ENCODE results near the gene AGBL4. TPM values are rescaled to one million over a fixed set of nuclear protein-coding genes. Genes with fewer than 3 reads are reported as not detected.

Gene AGBL4
- total and polyA plus RNA-seq, 2 donors = 0.08 to 0.37 TPM

GRCh38 chr1:49465486-49466185, 558.1 kb downstream of the AGBL4 start:
- Histone ChIP-seq H3K36me3 (ENCODE audit: insufficient read depth) (no peaks in the 10 kb centered on the region), H3K4me1 (ENCODE audit: insufficient read depth) (no peaks in the 10 kb centered on the region), H3K27ac (ENCODE audit: low read depth) (no peak overlapping the region), H3K4me3 (ENCODE audit: low read depth, low read length) (no peak overlapping the region)
- DNase-seq (ENCODE audit: extremely low spot score) = no peak
- WGBS = 61% methylated on average over 4 of the region's 4 CpGs

DNA sequence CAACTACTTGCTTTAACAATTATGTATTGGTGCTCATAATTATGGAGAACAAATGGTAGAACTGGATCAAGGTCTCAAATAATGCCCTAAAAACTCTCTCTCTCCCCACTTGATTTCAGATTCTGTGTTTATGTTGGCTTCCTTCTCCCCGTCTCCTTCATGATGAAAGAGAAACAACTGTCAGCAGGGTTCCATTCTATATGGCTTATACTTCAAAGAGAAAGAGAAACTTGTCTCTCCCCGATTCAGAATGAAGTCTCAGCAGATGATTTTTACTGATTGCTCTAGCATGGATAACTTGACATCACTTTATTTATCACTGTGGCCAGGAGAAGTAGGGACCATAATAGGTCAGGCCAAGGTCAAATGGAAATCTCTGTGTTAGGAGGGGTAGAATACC, 575.6 kb downstream of the AGBL4 start:
- H3K4me3 ChIP-seq (ENCODE audit: low read depth, low read length) = no peak overlapping the region
- H3K36me3 ChIP-seq (ENCODE audit: insufficient read depth) = no peaks in the 10 kb centered on the region
- H3K27ac ChIP-seq (ENCODE audit: low read depth) = no peak overlapping the region
- DNase-seq (ENCODE audit: extremely low spot score) = no peak
- H3K4me1 ChIP-seq (ENCODE audit: insufficient read depth) = no peaks in the 10 kb centered on the region
- WGBS = 62% methylated on average over 2 of the region's 2 CpGs

DNA sequence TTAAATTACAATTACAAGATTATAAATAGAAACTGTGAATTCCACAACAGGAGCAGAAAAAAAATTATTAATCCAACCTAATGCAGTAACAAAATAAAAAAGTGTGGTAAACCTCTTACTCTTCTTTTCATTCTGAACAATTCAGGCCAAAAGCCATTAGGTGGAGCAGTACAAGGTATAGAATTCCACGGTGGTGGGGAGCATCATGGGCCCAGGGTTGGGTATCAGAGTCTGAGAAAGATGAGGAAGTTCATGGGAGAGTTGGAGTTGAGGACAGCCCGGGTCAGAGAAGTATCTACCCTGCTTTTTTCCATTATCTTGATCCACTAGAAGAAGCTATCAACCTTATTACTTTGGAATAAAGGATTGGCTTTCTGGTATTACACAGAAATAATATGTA, 586.9 kb downstream of the AGBL4 start:
- Histone ChIP-seq H3K36me3 (ENCODE audit: insufficient read depth) (no peaks in the 10 kb centered on the region), H3K4me1 (ENCODE audit: insufficient read depth) (no peaks in the 10 kb centered on the region), H3K4me3 (ENCODE audit: low read depth, low read length) (no peak overlapping the region), H3K27ac (ENCODE audit: low read depth) (no peak overlapping the region)
- no peak for DNase-seq (ENCODE audit: extremely low spot score)
- 38% methylated on average over 2 of the region's 2 CpGs for WGBS

DNA sequence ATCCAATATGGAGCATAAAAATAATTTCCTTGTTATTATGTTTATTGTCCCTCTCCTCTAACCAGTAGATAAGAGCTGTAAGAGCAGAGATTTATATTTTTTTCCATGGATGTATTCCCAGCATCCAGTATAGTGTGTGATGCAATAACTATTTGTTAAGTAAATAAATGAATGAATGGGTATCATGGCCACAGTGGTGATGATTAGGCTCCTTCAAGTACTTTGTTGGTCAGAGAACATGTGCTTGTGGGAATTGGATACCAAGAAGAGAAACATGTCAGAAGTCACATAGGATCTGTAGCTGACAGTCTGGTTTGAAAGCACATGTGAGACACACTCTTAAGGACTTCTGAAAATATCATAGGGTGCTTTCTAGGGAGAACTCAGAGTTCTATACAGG, 588.5 kb downstream of the AGBL4 start:
- H3K4me1 ChIP-seq (ENCODE audit: insufficient read depth) = no peaks in the 10 kb centered on the region
- no peak overlapping the region for H3K4me3 ChIP-seq (ENCODE audit: low read depth, low read length)
- no peak for DNase-seq (ENCODE audit: extremely low spot score)
- no peaks in the 10 kb centered on the region for H3K36me3 ChIP-seq (ENCODE audit: insufficient read depth)
- no peak overlapping the region for H3K27ac ChIP-seq (ENCODE audit: low read depth)

DNA sequence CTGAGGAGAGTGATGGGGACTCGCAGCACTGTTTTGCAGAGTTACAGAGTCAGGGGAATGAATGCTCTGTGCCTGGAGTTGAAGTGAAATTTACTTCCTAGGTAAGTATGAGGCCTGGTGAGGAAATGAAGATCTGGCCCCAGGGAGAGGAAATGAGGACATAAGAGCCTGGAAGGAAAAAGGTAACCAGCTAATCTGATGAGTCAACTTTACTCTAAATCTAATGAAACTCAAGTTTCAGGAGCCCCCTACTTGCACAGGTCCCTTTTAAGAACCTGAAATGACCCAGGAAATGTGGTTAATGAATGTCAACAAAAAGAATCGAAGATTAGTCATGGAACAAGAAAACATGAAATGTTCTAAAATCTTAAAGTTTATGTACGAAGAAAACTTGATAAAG, 599.0 kb downstream of the AGBL4 start:
- Histone ChIP-seq H3K4me3 (ENCODE audit: low read depth, low read length) (no peak overlapping the region), H3K4me1 (ENCODE audit: insufficient read depth) (no peaks in the 10 kb centered on the region), H3K27ac (ENCODE audit: low read depth) (no peak overlapping the region), H3K36me3 (ENCODE audit: insufficient read depth) (no peaks in the 10 kb centered on the region)
- 80% methylated on average over 3 of the region's 3 CpGs for WGBS
- DNase-seq (ENCODE audit: extremely low spot score) = no peak

DNA sequence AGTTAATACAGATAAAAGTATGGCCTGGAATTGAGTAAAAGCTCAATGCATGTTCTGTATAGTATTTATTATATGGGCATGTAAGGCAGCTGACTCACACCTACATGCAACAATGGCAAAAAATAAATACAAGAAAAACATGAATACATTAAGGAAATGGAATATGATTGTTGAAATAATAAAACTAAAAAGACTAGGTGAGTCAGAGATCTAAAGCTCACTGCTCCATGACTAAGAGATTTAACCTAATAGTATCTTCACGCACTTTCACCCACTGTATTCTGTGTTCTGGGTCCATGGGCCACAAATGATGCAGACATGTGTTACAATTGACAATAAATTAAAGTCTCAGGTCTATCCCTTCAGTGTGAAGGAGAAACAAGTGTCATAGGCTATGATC, 607.0 kb downstream of the AGBL4 start:
- Histone ChIP-seq H3K27ac (ENCODE audit: low read depth) (no peak overlapping the region), H3K4me1 (ENCODE audit: insufficient read depth) (no peaks in the 10 kb centered on the region), H3K4me3 (ENCODE audit: low read depth, low read length) (no peak overlapping the region), H3K36me3 (ENCODE audit: insufficient read depth) (no peaks in the 10 kb centered on the region)
- no peak for DNase-seq (ENCODE audit: extremely low spot score)
- 89% methylated on average over 1 of the region's 1 CpG for WGBS

- H3K36me3 ChIP-seq (ENCODE audit: insufficient read depth) = no peaks in the 10 kb centered on the region
- WGBS = 89% methylated on average over 2 of the region's 2 CpGs
- H3K4me1 ChIP-seq (ENCODE audit: insufficient read depth) = no peaks in the 10 kb centered on the region
- DNase-seq (ENCODE audit: extremely low spot score) = no peak
- H3K27ac ChIP-seq (ENCODE audit: low read depth) = no peak overlapping the region
- no peak overlapping the region for H3K4me3 ChIP-seq (ENCODE audit: low read depth, low read length)
Measured at GRCh38 chr1:49408346-49408745, 615.4 kb downstream of the AGBL4 start.

DNA sequence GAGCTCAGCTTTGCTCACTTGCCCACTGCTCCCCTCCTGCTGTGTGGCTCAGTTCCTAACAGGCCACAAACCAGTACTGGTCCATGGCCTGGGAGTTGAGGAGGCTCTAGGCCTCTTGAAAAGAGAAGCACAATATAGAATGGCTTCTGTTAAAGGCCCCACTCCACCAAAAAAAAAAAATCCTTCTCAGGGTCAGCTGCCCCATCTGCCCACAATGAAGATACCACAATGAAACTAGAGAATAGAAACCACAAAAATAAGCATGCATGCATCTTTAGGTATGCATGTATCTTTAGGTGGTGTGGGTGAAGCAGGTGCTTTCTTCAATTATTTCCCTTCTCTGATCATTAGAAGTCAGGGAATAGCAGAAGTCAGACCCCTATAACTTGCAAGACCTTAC, 626.7 kb downstream of the AGBL4 start:
- H3K27ac ChIP-seq (ENCODE audit: low read depth) = no peak overlapping the region
- no peak overlapping the region for H3K4me3 ChIP-seq (ENCODE audit: low read depth, low read length)
- H3K36me3 ChIP-seq (ENCODE audit: insufficient read depth) = no peaks in the 10 kb centered on the region
- no peak for DNase-seq (ENCODE audit: extremely low spot score)
- no peaks in the 10 kb centered on the region for H3K4me1 ChIP-seq (ENCODE audit: insufficient read depth)

DNA sequence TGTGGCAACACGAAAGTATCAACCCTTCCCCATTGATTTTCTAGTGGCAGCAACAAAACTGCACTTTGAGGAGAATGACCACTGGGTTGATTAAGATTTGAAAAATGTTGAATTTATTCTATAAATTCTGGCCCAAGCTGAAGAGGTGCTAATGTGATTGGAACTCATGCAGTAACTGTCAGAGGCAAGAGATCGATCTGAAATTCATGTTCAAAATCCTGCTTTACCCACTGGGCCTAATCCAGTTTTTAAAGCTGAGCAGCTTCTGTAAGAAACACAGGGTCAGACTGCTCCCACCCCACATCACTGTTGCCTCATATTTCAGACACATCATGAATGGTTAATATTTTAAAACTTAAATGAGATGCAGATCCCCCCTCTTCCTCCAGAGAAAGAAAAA, 629.6 kb downstream of the AGBL4 start:
- no peak overlapping the region for H3K4me3 ChIP-seq (ENCODE audit: low read depth, low read length)
- no peak overlapping the region for H3K27ac ChIP-seq (ENCODE audit: low read depth)
- no peaks in the 10 kb centered on the region for H3K36me3 ChIP-seq (ENCODE audit: insufficient read depth)
- no peak for DNase-seq (ENCODE audit: extremely low spot score)
- no peaks in the 10 kb centered on the region for H3K4me1 ChIP-seq (ENCODE audit: insufficient read depth)
- 80% methylated on average over 2 of the region's 2 CpGs for WGBS

DNA sequence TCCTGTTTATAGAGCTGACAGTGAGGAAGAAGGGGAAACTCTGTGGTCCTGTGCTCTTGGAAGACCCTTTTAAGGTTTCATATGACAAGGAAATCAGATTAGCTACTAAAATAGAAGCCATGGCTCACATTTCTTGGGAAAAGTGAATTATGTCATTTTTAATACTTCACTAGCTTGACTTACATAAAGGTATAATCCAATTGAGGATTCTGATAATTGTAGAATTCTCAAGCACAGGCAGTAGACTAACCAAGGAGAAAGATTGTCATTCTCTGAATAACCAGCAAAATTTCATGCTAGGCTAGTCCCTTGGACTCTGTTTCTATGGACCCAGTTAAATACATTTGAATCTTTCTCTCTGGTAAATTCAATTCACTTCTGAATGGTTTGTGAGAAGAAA, 634.1 kb downstream of the AGBL4 start:
- Histone ChIP-seq H3K36me3 (ENCODE audit: insufficient read depth) (no peaks in the 10 kb centered on the region), H3K27ac (ENCODE audit: low read depth) (no peak overlapping the region), H3K4me1 (ENCODE audit: insufficient read depth) (no peaks in the 10 kb centered on the region), H3K4me3 (ENCODE audit: low read depth, low read length) (no peak overlapping the region)
- no peak for DNase-seq (ENCODE audit: extremely low spot score)

DNA sequence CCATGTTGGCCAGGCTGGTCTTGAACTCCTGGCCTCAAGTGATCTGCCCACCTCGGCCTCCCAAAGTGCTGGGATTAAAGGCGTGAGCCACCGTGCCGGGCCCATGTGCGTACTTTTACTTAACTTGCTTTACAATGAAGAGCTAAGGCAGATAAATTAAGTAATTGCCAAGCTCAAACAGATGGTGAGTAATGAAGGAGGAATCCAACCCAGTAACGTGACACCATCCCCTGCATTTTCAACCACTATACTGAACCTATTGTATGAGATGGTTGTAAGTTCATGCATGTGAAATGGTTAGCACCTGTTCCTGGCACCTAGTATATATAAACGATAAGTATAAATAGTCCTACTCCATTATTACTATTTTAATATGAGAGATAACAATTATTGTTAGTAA, 659.1 kb downstream of the AGBL4 start:
- no peak overlapping the region for H3K4me3 ChIP-seq (ENCODE audit: low read depth, low read length)
- no peaks in the 10 kb centered on the region for H3K36me3 ChIP-seq (ENCODE audit: insufficient read depth)
- H3K27ac ChIP-seq (ENCODE audit: low read depth) = no peak overlapping the region
- no peak for DNase-seq (ENCODE audit: extremely low spot score)
- no peaks in the 10 kb centered on the region for H3K4me1 ChIP-seq (ENCODE audit: insufficient read depth)
- WGBS = 78% methylated on average over 7 of the region's 7 CpGs

DNA sequence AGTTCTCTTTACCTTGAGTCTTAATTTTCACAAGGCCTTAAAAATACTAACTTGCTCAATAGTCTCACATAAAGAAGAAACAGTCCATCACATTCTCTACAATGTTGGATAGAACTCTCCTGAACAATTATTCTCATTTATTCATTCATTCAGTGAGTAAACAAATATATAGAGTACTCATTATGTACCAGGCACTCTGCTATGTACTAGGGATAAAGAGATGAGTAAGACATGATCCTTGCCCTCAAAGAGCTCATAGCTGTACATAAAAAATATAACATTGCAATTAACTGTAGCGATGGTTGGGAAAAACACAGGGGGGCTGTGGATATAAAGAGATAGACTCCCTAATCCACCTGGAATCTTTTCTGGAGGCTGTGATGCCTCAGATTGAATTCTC, 660.1 kb downstream of the AGBL4 start:
- no peaks in the 10 kb centered on the region for H3K4me1 ChIP-seq (ENCODE audit: insufficient read depth)
- no peak overlapping the region for H3K4me3 ChIP-seq (ENCODE audit: low read depth, low read length)
- no peak for DNase-seq (ENCODE audit: extremely low spot score)
- no peaks in the 10 kb centered on the region for H3K36me3 ChIP-seq (ENCODE audit: insufficient read depth)
- H3K27ac ChIP-seq (ENCODE audit: low read depth) = no peak overlapping the region
- 42% methylated on average over 1 of the region's 1 CpG for WGBS

DNA sequence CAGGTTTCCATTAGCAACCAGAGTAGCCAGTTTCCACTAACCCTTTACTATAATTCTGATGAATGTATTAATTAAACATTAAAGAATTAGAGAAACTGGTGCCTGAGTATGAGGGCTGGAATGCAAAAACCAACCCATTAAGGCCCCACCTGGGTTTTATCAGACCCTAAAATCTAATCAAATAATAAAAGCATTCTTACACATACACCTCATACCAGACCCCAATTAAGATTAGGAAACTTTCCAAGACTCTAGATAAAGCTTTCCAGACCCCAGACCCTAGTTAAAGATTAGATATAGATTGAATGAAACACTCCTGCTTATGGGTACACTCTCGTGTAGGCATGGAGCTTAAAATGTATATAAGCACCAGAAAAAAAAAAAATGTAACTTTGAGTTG, 665.7 kb downstream of the AGBL4 start:
- H3K36me3 ChIP-seq (ENCODE audit: insufficient read depth) = no peaks in the 10 kb centered on the region
- H3K27ac ChIP-seq (ENCODE audit: low read depth) = no peak overlapping the region
- no peak for DNase-seq (ENCODE audit: extremely low spot score)
- H3K4me3 ChIP-seq (ENCODE audit: low read depth, low read length) = no peak overlapping the region
- WGBS = 26% methylated on average over 1 of the region's 1 CpG
- H3K4me1 ChIP-seq (ENCODE audit: insufficient read depth) = no peaks in the 10 kb centered on the region

DNA sequence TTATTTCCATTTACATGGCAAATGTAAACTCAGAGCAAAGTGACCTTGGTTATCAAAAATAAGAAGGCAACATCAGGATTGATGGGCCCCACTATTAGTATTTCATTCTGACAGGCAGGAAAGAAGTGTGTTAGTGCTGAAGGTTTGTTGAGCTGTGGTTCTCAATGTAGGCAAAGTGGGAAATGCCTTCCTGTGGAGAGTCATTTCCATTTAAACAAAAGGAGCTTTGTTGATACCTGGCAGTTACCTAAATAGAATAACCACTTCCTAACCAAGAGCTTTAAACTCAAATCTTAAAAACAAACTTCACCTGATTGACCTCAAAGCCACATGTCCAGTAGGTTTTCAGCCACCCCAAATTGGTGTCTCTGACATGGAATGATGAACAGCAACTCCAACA, 667.2 kb downstream of the AGBL4 start:
- Histone ChIP-seq H3K36me3 (ENCODE audit: insufficient read depth) (no peaks in the 10 kb centered on the region), H3K4me1 (ENCODE audit: insufficient read depth) (no peaks in the 10 kb centered on the region), H3K27ac (ENCODE audit: low read depth) (no peak overlapping the region), H3K4me3 (ENCODE audit: low read depth, low read length) (no peak overlapping the region)
- no peak for DNase-seq (ENCODE audit: extremely low spot score)

GRCh38 chr1:49351768-49352167, 672.0 kb downstream of the AGBL4 start:
- Histone ChIP-seq H3K36me3 (ENCODE audit: insufficient read depth) (no peaks in the 10 kb centered on the region), H3K4me3 (ENCODE audit: low read depth, low read length) (no peak overlapping the region), H3K4me1 (ENCODE audit: insufficient read depth) (no peaks in the 10 kb centered on the region), H3K27ac (ENCODE audit: low read depth) (no peak overlapping the region)
- DNase-seq (ENCODE audit: extremely low spot score) = no peak
- 64% methylated on average over 2 of the region's 2 CpGs for WGBS

Data from urinary bladder (tissue), 4 donors.